Measurements from ENCODE around the gene KRTCAP2.
"Not testable (repeated sequence)": the region's sequence is repeated elsewhere in the genome, so short reads cannot be mapped to it uniquely, and the experiment has no call there.

KRTCAP2 gene

DNA sequence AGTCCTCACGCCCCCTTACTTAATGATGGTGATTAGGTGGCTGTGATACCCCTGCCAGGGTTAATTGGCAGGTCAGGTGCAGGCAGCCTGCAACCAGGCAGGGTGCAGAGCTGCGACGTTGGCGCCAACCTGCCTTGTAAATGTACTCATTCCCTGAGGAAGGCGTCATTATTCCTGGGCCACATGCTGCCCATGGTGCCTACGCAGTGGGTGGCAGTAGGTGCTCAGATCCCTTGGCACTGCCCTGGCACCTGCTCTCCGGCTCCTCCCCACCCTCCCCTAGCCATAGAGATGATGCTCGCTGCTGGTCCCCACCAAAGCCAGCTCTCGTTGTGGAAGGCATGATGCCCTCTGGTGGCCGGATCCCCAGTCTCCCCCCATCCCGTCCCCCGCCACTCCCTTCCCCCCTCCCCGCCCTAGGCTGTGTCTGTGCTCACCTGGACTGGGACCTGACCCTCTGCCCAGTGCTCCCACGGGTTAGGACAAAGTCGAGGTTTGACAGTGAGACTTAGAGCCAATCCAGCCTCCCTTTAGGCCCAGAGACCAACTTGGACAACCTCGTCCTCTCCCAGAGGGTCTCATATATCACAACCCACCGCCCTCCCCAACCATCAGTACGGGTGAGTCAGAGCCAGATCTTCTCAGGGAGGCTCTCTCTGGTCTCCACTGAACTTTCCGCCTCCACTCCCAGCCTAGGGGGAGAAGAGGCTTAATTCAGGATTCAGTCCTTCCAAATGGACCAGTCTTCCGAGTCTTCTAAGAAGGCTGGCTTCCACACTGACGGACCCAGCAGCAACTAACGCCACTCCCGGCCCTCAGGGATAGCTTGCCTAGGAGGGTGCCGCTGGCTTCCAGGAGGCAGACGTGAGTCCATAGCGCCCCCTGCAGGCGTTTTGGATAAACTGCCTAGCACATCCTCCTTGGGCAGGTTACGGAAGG lies 5.7 kb downstream of the KRTCAP2 start:
- DNase-seq: peak; percentile 85

DNA sequence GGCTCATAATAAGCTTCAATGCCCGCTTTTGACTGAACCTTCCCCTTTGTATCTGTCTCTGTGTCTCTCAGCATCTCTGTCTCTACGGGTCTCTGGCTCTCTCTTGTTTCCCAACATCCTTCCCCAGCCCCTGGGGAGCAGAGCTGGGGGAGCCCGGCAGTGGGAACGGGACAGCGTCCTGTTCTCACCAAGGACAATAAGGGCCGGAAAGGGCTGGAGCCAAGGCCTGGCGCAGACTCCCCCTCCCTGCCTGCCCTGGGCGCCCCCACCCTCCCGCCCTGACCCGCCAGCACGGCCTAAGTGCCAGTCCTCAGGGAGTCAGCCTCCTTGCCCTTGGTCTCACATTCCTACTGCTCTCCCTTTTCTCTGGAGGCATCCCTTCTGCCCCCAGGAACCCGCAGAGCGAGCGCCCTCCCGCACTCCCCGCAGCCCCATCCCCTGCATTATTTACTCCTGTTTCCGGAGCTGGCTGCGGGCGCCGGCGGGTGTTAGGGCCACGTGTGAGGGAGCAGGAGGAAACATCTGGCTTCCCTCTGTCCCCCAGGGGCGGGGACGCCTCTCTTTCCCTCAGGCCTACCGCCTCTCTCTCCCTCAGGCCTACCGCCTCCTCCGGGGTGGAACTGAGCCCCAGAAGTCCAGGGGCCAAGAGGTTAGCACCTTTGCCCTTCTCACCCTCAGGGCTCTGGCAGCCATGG lies 6.5 kb downstream of the KRTCAP2 start:
- no peak for DNase-seq

- DNase-seq: no peak
These were observed 7.0 kb downstream of the KRTCAP2 start for GRCh38 chr1:155166051-155166470.

GRCh38 chr1:155164625-155165024 lies 8.5 kb downstream of the KRTCAP2 start:
- not testable (repeated sequence) for DNase-seq

GRCh38 chr1:155163785-155164184 lies 9.3 kb downstream of the KRTCAP2 start:
- DNase-seq: not testable (repeated sequence)

- DNase-seq: not testable (repeated sequence)
These were observed 10.5 kb downstream of the KRTCAP2 start for GRCh38 chr1:155162631-155163030.

DNA sequence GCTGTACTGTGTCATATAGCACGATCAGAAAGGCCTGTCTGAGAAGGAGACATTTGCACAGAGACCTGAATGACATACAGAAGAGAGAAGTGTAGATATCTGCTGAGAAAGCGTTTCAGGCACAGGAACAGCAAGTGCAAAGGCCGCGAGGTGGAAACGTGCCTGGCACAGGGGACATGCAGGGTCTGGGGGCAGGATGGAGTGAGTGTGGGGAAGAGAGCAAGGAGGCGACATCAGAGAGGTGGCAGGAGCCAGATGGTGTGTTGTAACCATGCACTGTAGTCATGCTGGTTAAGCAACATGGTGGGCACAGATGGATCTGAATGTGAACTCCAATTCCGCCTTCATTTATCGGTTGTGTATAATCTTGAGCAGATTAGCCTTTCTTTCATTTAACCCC lies 13.0 kb downstream of the KRTCAP2 start:
- DNase-seq: no peak

GRCh38 chr1:155158991-155159390 lies 14.1 kb downstream of the KRTCAP2 start:
- DNase-seq: no peak

GRCh38 chr1:155155996-155156643 lies 17.0 kb downstream of the KRTCAP2 start:
- DNase-seq: not testable (repeated sequence)

DNA sequence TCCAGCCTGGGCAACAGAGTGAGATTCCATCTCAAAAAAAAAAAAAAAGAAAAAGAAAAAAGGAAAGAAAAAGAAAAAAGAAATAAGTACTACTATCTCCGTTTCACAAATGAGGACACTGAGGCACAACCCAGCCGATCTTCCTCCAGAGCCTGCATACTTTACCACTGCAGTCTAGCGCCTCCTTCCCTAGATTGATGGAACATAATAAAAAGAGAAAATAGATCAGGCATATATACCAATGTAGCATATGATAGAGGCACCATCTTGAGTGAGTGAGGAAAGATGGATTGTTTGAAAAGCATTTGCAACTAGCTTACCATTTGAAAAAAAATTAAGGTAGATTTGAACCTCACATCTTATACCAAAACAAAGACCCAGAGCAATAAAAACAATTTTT lies 27.6 kb downstream of the KRTCAP2 start:
- DNase-seq: no peak

GRCh38 chr1:155141749-155142148 lies 31.4 kb downstream of the KRTCAP2 start:
- no peak for DNase-seq

DNA sequence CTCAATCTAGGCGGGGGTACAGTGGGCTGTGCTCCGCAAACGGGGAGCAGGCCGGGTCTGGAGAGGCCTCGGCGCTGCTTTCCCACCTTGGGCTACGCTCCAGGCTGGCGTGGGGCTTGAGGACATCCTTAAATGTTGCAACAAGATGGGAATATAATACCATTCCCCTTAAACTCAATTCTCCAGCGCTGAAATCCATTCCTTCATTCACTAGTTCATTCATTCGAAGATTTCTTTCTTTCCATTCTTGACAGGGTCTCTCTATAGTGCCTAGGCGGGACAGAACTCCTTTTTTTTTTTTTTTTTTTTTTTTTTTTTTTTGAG lies 32.5 kb downstream of the KRTCAP2 start:
- no peak for DNase-seq

DNA sequence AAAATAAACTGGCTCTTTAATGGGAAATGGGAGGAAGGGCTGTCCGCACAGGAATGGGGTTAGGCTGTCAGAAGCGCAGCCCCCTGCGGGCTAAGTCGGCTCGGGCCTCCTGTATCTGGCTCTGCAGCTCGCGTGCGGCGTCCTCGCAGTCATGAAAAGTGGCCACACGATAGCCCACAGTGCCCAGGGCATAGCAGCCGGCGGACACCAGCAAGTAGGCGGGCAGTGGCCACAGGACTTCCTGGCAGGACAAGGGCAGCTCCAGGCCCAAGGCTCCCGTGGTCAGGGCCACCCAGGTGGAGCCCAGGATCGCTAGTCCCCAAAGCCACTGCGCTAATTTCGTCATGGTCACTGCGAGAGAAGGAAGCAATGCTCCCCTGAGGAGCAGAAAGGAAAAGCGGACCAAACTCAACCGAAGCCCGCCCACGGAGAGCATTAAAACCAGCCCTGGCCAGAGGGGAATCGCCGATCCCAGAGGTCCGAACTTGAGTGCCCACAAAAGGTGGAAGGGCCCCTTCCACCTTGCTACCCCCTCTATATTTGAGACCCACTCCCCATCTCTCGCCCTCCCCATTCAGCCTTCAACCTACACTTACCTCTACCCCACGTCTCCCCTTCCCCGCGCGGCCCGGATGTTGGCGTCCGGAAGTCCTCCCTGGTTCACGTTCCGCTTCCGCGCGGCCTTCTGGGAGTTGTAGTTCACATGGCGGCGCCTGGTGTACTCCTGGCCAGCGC lies 33.0 kb downstream of the KRTCAP2 start, which contains the start of gene DPM3:
TSS of gene DPM3 (minus strand) at position 637 of the 735 bp plus-strand sequence. CDS start at position 346, 291 bp downstream.
- DNase-seq: peak; percentile 86

GRCh38 chr1:155137154-155137949 lies 35.8 kb downstream of the KRTCAP2 start:
- DNase-seq: no peak

DNA sequence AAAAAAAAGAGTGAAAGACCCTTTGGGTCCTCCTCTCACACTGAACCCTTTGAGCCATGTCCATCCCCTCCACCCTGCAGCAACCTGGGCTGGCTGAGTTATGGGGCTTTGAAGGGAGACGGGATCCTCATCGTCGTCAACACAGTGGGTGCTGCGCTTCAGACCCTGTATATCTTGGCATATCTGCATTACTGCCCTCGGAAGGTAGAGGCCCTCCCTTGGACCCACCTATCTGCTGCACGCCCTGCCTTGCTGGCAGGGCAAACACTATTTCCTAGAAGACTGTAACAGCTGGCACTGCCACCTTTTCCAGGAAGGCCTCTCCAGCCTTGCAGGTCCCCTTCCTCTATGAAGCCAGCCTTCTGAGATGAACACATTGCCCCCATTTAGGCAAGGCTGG lies 36.4 kb downstream of the KRTCAP2 start:
- peak; percentile 40 for DNase-seq

DNA sequence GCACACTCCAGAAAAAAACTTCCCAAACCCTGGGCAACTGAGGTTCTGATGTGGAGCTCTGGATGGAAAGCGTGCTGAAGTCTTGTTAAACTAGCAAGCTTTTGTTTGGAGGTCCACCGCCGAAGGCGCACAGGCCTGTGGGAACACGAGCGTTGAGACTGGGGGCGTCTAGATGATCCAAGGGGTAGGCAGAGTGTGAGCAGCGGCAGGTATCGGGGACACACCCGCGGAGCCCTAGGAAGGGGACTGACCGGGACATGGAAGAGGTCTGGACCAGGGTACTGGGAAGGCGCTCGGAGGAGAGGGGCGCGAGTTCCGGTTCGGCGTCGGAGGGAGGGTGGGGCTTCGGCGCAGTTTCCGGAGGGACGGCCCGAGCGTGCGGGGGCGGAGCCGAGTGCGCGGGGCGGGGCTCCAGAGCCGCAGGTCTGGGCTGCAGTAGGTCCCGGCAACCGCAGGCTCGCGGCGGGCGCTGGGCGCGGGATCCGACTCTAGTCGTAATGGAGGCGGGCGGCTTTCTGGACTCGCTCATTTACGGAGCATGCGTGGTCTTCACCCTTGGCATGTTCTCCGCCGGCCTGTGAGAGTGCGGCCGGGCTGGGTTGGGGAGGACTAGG lies 37.6 kb downstream of the KRTCAP2 start, which contains the start of gene SLC50A1:
TSS of gene SLC50A1 (plus strand) at position 438 of the 614 bp plus-strand sequence. CDS start at position 498, 60 bp downstream.
- DNase-seq: peak; percentile 92

DNA sequence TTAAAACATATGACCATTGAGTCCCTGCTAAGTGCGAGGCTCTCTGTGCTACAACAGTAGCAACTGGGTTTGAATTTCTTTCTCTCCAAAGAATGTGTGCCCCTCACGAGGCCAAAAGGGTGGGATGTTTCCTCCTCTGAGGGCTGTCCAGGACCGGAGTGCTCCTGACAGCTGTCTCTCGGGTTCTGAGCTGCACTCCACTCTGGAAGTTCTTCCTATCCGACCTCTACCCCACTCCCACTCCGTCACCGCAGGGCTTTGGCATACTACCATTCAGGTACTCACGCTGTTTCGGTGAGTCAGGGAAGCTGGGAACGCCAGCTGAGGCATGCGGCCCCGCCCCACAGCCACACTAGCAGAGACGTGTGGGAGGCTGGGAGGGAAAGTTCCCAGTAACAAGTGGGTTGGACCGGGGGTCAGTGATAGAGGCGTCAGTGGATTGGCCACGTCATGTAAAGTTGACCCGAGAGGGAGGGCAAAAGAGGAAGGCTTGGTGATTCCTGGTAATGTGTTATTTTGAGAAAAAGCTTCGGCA lies 38.2 kb downstream of the KRTCAP2 start:
- peak; percentile 55 for DNase-seq

- no peak for DNase-seq
These were observed 38.8 kb downstream of the KRTCAP2 start for GRCh38 chr1:155134322-155134721.

- DNase-seq: no peak
These were observed 39.3 kb downstream of the KRTCAP2 start for GRCh38 chr1:155133799-155134281.

- DNase-seq: no peak
These were observed 41.2 kb downstream of the KRTCAP2 start for GRCh38 chr1:155131856-155132255.

- no peak for DNase-seq
These were observed 41.8 kb downstream of the KRTCAP2 start for GRCh38 chr1:155131285-155131684.

All from activated T-cell treated with anti-CD3 and anti-CD28 coated beads, Interleukin-2, amount 50 U/mL, for 1 hour (primary cell).